Gastroesophageal sphincter (tissue), 3 donors: ENCODE results near the gene BAIAP2.

ENCODE experiments used
- CTCF ChIP-seq, 4 experiments: fragments of 200-600 bp in 2 of 4; fragments of 450-650 bp in 2 of 4; sonication (generic) in 1 of 4; IDR thresholded peaks; one replicate each; pipeline ENCODE4 v1.5.1; 2017 to 2019; ENCODE audit warnings: antibody characterized with exemption in 4 of 4, mild to moderate bottlenecking in 2 of 4, moderate library complexity in 2 of 4
- POLR2A ChIP-seq, 2 donors: fragments of 450-650 bp; IDR thresholded peaks; one replicate each; pipeline ENCODE4 v1.6.1; 2017; ENCODE audit warnings: antibody characterized with exemption in 2 of 2, mild to moderate bottlenecking in 2 of 2, moderate library complexity in 1 of 2
- POLR2AphosphoS5 ChIP-seq: sonication (generic); formaldehyde crosslinking; IDR thresholded peaks from one replicate; pipeline ENCODE4 v1.6.1; 2017; ENCODE audit warnings: antibody characterized with exemption

- TF ChIP-seq CTCF (IDR thresholded peaks at IDR 0.05): no peak
- TF ChIP-seq POLR2A (IDR thresholded peaks at IDR 0.05): no peak
- no peak for TF ChIP-seq POLR2AphosphoS5
Measured at GRCh38 chr17:81127526-81128177, 92.7 kb downstream of the BAIAP2 start.
